Activated CD8-positive, alpha-beta memory T cell treated with anti-CD3 and anti-CD28 coated beads for 36 hours (primary cell): ENCODE data around the gene TMC5. TPM values are rescaled to one million over a fixed set of nuclear protein-coding genes. Genes with fewer than 3 reads are reported as not detected.
"Not testable (repeated sequence)": the region's sequence is repeated elsewhere in the genome, so short reads cannot be mapped to it uniquely, and the experiment has no call there.

Experiments
- CTCF ChIA-PET: fragments of 350-600 bp; sonication (Branson Sonifier 250); formaldehyde crosslinking; loops from one replicate; lab custom pipeline; 2021; ENCODE audit warnings: antibody characterized with exemption; lab: Charles Lee
- POLR2A ChIA-PET: fragments of 350-600 bp; sonication (Branson Sonifier 250); formaldehyde crosslinking; loops from one replicate; lab custom pipeline; 2021; ENCODE audit warnings: antibody characterized with exemption; lab: Charles Lee
- total RNA-seq, 2 experiments: library from RNA; stranded (reverse); gene quantifications; one replicate each; pipeline ENCODE4 v1.2.3, GENCODE V29; 2021

TMC5 gene
- total RNA-seq, 2 experiments from 2014 or later, result not detected

DNA sequence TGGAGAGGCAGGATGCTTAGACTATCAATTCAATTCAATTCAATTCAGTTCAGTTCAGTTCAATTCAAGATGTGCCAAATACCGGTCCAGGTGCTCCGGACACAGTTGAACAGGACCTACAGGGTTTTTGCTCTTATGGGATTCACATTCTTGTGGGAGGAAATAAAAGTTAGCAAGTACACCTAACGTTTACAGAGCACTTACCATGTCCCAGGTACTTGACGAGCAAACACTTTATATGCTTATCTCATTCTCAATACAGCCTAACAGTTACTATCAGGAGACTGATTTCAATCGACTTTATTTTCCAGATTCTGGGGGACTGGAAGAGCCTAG, 104.7 kb downstream of the TMC5 start:
- CTCF ChIA-PET, result no interaction called here
- POLR2A ChIA-PET, result interaction anchor here (0.6 kb wide), 1 partner anchor 15 kb away, joined by 9 read pairs; no protein-coding TSS in a partner anchor

DNA sequence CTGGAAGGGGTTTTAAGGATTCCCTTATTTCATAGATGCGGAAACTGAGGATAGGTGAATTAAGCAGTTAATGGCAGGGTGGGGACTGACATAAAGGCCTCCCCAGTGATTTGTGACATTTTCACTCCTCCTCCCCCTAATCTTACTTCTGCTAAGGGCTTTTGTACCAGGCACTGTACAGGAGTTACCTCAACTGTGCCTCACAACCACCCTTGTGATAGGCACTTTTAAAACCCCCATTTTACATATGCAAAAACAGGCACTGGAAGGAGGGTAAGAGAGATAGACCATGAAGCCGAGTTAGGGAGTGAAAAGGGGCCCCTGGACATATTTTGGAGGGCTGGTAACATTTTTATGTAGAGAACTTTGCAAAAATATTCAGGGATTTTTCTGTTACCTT, 105.1 kb downstream of the TMC5 start:
- ChIA-PET CTCF (no interaction called here), POLR2A (interaction anchor here (0.6 kb wide), 1 partner anchor 15 kb away, joined by 9 read pairs; no protein-coding TSS in a partner anchor)

DNA sequence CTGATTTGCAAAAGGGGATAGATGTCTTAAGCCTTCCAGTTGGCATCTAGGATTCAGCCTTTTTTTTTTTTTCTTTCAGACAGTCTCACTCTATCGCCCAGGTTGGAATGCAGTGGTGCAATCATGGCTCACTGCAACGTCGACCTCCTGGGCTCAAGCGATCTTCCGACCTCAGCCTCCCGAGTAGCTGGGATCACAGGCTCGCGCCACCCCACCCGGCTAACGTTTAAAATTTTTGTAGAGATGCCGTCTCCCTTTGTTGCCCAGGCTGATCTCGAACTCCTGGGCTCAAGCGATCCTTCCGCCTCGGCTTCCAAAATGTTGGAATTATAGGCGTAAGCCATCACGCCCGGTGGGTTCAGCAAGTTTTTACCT, 105.5 kb downstream of the TMC5 start:
- ChIA-PET CTCF (interaction anchor here (1.3 to 1.4 kb wide), 2 partner anchors 22 to 32 kb away, joined by 3 to 8 read pairs; partner anchors contain the start of gene VPS35L), POLR2A (no interaction called here)

DNA sequence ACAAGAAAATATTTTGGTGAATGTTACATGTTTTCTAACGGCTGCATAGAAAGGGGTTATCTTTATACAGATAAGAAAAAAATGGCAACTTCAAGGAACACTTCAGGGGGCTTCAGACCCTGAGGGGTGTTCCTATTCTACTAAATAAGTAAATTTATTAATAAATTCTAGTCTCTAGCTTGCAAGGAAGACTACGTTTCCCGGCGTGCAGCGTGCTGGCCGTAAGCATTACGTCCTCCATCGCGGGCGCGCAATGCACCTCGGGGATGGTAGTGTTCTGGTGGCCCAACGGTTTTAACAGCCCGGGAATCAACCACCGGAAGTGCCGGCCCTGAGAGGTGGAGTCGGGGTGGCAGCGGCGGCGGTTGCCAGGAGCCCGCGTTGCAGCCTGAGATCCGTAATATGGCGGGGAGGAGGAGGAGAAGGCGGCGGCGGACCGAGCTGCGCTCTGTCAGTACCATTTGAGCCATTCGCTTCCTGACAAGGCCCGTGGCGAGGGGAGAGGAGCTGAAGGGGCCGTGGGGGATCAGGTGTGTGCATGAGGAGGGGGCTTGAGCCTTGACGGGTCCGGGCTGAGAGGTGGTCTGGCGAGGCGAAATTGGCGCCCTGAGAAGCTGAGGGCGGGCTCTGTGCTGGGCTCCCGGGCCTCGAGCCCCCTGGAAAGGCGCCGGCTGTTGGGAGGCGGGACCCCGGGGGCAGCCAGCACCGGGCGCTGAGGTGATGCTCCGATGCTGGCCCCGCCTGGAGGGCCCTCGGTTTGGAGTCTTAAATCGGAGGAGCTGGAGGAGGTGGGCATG, 106.1 kb downstream of the TMC5 start, which contains the start of gene CCP110:
TSS of gene CCP110 (plus strand) at position 384 of the 797 bp plus-strand sequence. CDS start 3,940 bp downstream, outside the sequence.
- CTCF ChIA-PET, result interaction anchor here (1.3 to 1.4 kb wide), 2 partner anchors 22 to 31 kb away, joined by 3 to 8 read pairs; partner anchors contain the start of gene VPS35L
- POLR2A ChIA-PET, result interaction anchor here (2.6 kb wide), 1 partner anchor 32 kb away, joined by 14 read pairs; the partner anchor contains the start of gene VPS35L

DNA sequence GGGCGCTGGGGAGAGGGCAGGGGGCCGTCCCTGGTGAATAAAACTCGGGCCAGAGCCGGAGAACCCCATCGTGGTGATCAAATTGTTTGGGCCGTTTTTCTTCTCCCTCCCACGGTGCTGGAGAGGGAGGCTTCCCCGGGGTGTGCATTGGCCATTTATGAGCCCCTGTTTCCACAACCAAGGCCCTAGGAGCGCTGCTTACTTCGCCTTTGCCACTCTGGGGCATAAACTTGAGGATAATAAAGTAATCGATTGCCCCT, 106.6 kb downstream of the TMC5 start:
- CTCF ChIA-PET, result interaction anchor here (1.3 to 1.4 kb wide), 2 partner anchors 23 to 31 kb away, joined by 3 to 8 read pairs; partner anchors contain the start of gene VPS35L
- POLR2A ChIA-PET, result interaction anchor here (2.6 kb wide), 1 partner anchor 32 kb away, joined by 14 read pairs; the partner anchor contains the start of gene VPS35L

DNA sequence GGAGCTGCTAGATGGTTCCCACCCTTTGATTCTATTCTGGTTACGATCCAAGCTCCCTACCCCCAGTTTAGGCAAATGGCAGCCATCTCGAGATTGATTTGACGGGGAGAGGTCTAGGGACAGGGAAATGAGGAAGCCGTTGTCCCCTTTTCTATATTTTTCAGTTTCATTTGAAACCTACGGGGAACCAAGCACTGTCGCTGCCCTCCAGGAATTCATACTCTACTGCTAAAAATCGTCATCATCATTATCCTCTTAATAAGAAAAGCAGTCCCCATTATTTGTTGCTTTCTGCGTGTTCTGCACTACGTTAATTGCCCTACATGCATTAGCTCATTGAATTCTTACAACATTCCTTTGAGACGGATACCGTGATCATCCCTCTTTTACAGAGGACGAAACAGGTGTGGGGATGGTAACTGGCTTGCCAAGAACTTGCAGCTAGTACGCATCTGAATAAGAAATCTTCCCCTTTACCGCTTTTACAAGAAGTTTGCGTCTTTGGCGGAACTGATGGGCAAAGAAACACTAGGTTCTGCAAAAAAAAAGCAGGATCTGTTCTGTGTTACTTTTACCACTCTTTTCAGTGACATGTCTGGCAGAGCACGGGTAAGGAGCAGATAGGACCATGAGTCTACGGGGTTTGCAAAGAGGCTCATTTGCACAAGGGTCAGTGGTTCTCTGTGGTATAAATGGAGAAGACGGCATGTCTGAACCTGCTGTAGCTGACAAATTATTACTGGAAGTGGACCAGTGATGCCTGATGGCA, 107.1 kb downstream of the TMC5 start:
- POLR2A ChIA-PET, result interaction anchor here (2.6 kb wide), 1 partner anchor 31 kb away, joined by 14 read pairs; the partner anchor contains the start of gene VPS35L
- CTCF ChIA-PET, result interaction anchor here (1.3 to 1.4 kb wide), 2 partner anchors 23 to 30 kb away, joined by 3 to 8 read pairs; partner anchors contain the start of gene VPS35L

DNA sequence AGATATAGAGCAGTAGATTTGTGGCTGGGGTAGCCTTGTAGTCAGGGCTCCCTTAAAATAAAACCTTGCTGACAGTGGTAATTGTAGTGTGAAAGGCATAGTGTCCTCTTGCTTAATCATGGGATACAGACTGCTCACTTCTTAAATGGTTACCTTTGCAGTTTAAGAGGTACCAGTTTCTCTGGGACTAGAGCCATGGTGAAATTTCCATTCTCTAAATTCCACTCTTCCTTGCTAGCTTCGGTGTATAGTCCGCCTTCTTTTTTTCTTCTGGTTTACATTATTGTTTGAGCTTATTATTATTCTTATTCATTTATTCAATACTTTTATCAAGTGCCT, 107.7 kb downstream of the TMC5 start:
- ChIA-PET POLR2A (interaction anchor here (2.6 kb wide), 1 partner anchor 30 kb away, joined by 14 read pairs; the partner anchor contains the start of gene VPS35L), CTCF (interaction anchor here (0.8 kb wide), 1 partner anchor 30 kb away, joined by 3 read pairs; the partner anchor contains the start of gene VPS35L)

DNA sequence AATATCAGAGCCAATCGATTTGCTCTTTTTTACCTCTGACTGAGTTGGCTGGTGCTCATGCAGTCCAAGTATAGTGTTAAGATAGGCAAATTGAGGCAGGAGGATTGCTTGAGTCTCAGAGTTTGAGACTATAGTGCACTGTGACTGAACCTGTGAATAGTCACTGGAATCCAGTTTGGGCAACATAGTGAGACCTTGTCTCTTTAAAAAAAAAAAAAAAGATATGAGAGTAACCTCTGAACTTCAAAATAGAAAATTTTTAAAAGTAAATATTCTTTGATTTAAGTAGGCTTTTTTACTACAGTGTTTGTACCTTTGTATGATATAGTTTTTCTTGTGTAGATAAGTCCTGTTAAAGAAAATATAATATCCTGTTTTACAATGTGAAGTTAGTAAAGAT, 109.5 kb downstream of the TMC5 start:
- ChIA-PET CTCF (interaction anchor here (0.7 kb wide), 1 partner anchor 30 kb away, joined by 3 read pairs; no protein-coding TSS in a partner anchor), POLR2A (no interaction called here)

DNA sequence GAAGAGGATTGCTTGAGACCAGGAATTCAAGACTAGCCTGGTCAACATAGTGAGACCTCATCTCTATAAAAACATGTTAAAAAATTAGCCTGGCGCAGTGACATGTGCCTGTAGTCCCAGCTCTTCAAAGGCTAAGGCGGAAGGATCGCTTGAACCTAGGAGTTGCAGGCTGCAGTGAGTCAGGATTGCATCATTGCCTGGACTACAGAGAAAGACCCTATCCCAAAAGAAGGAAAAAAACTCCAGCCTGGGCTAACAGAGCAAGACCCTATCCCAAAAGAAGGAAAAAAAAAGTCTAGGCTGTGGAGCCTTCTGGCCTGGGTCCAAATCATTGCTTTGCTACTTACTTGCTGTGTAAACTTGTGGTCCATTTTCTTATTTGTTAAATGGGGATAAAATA, 111.0 kb downstream of the TMC5 start:
- ChIA-PET CTCF (no interaction called here), POLR2A (no interaction called here)

DNA sequence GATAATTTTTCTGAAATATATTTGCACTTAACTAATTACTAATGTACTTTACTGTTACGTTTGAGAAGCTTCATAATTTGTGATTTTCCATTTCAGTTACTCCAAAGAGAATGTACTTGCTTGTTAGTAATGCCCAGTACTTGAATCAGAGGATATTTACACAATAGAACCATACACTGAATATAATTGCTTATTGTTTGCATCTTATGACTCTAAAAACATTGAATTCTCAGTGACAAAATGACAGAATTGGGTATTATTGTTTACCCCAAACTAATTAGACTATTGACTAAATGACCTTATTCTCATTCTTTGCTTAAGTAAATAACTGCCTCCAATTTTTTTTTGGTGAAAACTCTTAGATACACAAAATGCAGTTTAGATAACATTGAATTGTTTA, 114.9 kb downstream of the TMC5 start:
- ChIA-PET CTCF (no interaction called here), POLR2A (no interaction called here)

DNA sequence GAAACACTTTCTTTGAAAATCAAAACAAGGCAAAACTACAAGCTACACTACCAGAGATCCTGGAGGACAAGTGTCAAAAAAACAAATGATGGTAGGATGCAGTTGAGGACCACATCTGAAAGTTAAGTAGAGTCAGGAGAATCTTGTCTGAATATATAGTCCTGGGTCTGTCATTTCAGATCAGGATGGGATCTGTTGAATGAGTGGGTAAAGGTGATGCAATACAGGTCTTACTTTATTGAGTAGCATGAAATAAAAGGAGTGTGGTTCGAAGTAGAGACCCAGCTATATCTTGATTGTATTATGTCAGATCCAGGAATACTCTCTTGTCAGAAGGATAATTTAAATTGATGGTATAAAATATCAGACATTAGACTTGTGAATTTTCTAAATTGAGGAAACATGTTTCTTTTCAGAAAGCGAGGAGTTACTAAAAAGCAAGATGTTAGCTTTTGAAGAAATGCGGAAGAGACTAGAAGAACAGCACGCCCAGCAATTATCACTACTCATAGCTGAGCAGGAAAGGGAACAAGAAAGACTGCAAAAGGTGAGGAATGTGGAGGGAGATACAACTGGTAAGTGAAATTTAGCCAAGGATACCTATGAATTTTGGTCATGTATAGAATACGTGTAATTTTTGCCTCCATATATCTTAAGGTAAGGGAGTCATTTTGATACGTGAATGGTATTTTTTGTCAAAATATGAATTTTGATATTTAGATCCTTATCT, 122.7 kb downstream of the TMC5 start:
- ChIA-PET CTCF (no interaction called here), POLR2A (interaction anchor here (0.6 kb wide), 1 partner anchor 53 kb away, joined by 3 read pairs; no protein-coding TSS in a partner anchor)

DNA sequence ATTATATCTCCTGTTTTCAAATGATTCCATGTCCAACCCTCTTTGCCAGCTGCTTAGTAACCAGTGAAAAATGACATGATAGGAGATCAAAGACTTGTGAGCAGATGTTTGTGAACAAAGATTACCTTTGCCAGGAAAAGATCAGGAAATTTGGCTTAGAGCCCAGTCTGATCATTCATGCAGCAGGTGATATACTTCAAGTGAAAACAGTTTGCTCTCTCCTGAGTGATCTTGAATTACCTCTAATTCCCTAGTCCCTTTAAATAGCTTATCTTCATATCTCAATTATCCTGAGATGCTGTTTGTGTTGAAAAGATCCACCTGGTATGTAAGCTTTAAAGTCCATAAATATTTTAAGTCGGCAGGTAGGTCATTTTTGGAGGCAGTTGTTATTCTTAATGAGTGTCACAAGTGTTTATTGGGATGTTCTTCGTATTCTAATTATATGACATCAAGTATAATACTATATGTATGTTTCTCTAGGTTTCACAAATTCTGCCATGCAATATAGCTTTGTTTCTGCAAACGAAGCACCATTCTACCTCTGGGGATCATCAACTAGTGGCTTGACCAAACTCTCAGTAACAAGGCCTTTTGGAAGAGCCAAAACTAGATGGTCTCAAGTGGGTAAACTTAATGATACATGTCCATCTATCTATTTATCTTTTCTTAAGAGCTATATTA, 124.6 kb downstream of the TMC5 start:
- POLR2A ChIA-PET, result no interaction called here
- CTCF ChIA-PET, result no interaction called here

DNA sequence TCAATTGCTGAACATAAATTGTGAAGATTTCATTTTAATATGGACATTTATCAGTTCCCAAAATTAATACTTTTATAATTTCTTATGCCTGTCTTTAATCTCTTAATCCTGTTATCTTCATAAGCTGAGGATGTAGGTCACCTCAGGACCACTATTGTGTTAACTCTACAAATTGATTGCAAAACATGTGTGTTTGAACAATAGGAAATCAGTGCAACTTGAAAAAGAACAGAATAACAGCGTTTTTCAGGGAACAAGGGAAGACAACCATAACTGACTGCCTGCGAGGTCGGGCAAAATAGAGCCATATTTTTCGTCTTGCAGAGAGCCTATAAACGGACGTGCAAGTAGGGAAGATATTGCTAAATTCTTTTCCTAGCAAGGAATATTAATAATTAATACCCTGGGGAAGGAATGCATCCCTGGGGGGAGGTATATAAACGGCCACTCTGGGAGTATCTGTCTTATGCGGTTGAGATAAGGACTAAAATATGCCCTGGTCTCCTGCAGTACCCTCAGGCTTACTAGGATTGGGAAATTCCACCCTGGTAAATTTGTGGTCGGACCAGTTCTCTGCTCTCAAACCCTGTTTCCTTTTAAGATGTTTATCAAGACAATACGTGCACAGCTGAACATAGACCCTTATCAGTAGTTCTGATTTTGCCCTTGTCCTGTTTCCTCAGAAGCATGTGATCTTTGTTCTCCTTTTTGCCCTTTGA, 125.8 kb downstream of the TMC5 start:
- POLR2A ChIA-PET, CTCF ChIA-PET: not testable (repeated sequence)

DNA sequence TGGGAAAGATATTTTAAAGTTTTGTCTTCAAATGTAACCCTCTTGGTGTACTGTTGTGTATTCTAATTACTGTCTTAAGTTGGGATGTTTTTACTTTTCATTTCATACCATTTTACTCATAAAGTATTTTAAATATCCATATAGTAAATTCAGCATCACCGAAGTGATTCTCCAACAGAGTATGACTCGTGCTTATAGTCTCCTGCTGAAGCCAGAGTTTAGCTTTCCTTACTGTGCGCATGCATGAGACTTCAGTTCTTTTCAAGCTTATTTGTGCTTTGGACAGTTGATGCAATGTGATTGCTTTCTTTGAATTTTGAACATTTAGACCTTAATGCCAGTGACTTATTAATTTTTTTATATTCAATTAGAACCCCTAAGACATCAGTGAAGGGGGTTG, 130.5 kb downstream of the TMC5 start:
- CTCF ChIA-PET, result interaction anchor here (1.0 to 1.1 kb wide), 2 partner anchors 11 to 14 kb away, joined by 3 read pairs; no protein-coding TSS in a partner anchor
- POLR2A ChIA-PET, result no interaction called here
